GM18870 (cell line): ENCODE results near the gene SPINK1.
"Not testable (repeated sequence)": the region's sequence is repeated elsewhere in the genome, so short reads cannot be mapped to it uniquely, and the experiment has no call there.

Experiments used
- ATAC-seq: cut with Tn5 transposase; IDR thresholded peaks from one replicate; pipeline ENCODE4 v1.9.1; 2021; ENCODE audit warnings: moderate library complexity; ENCODE audit not compliant: unreplicated experiment

The SPINK1 gene

DNA sequence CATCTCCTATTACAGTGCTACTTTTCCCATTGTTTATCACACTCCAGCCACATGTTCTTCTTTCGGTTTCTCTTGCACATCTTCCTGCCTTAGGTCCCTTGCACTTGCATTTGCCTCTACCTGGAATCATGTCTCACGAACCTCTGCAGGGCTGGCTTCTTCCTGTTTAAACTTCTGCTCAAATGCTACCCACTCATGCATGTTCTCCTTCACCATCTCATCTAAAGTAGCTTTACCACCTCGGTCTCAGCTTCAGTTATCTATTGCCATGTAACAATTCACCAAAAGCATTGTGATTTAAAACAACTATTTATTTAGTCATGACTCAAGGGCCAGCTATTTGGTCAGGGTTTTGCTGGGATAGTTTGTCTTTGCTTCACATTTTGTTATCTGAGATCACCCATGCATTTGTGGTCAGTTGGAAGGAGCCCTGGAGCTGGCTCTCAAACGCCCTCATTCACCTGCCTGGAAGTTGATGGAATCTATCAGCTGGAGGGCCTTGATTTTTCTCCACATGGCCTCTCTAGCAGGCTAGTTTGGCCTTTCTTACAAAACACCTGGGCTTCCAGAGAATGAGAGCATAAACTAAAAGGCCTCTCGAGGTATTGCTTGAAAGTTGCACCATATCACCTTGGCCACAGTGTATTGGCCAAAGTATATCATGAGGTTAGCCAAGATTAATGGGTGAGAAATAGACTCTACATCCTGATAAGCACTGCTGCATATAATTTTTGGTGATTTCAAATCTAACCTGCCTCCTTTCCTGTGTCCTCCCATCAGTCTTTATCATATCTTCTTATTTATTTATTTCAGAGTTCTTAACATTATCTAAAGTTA is 21.4 kb downstream of the SPINK1 start:
- ATAC-seq = no peak

DNA sequence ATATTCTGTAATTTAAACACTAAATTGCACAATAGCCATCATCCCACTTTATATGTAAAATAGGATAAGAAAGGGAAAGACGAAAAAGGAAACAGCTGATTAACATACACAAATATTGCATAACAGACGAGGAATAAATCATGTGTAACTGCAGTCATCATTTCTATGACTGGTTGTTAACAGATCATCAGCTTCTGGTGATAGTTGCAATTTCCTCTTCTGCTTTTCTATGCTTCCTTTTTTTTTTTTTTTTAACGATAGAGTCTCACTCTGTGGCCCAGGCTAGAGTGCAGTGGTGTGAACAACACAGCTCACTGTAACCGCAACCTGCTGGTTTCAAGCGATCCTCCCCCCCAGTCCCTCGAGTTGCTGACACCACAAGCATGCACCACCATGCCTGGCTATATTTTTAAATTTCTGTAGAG is 26.4 kb downstream of the SPINK1 start:
- peak; percentile 95 for ATAC-seq

DNA sequence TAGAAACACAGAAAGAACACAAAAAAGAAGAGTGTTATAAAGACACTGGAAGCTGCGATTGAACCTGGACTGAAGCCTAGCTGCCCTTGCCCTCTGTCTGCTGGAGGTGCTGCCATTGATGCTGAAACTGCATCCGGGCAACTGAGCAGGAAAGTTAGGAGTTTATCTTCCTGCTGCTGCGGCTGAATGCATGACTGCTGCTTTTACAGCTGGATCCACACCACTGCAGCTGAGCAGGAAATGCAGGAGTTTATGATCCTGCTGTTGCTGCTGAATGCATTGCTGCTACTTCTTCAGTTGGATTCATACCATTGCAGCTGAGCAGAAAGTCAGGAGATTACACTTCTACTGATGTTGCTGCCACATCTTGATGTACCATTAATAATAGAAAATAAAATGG is 27.1 kb downstream of the SPINK1 start:
- no peak for ATAC-seq

DNA sequence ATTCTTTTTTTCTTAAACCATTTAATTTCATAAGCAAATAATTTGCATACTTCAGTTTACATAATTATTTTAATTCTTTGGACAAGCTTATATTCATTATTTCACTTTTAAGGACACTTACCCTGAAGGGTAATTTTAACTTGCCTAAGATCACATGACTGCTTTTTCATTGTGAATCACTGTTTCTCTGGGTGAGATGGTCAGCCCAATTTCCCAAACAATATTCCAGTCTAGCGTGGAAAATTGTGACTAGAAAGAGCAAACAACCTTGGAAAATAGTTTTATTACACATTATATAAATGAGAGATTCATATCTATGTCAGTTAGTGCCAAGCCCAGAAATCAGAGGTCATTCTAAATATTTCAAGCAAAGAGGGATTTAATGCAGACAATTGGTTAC is 27.5 kb downstream of the SPINK1 start:
- no peak for ATAC-seq

DNA sequence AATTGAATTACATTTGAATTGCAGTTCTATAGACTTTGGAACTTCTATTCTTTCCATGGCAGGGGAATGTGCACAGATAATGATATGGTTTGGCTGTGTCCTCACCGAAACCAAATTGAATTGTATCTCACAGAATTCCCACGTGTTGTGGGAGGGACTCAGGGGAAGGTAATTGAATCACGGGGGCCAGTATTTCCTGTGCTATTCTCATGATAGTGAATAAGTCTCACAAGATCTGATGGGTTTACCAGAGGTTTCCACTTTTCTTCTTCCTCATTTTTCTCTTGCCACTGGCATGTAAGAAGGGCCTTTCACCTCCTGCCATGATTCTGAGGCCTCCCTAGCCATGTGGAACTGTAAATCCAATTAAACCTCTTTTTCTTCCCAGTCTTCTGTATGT is 28.3 kb downstream of the SPINK1 start:
- ATAC-seq = not testable (repeated sequence)

DNA sequence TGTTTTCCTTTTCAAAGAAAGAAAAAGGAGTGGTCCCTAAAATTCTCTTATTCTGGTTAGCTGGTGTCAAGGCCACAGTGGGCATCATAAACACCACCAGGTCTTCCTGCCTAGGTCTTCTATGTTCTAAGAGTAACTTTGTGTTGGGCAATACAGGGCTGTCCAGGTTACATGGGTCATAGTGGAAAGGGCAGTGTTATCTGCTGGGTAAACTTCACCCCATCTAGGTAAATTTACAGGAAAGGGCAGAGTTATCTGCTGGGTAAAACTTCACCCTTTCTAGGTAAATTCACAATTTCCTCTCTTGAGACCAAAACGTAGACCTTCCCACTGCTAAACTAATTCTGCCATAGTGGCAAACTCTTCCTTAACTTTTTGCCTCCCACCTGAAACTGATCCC is 30.0 kb downstream of the SPINK1 start:
- no peak for ATAC-seq

DNA sequence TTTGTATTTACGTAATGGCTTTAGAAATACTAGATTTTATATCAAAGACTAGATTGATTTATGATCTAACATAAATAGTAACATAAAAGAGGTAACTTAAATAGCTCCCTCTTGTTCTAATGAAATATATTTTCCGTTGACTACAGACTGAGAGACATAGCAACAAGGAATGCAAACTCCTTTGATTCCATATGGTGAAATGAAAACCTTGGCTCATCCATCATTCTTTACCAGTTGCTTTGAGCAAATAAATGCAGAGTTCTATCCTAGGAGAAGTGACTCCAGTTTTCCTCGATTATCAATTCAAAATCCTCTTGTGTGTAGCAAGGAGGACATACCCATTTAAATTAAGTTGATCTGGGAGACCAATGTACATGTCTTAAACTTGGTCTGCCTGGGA is 31.0 kb downstream of the SPINK1 start:
- ATAC-seq = no peak

DNA sequence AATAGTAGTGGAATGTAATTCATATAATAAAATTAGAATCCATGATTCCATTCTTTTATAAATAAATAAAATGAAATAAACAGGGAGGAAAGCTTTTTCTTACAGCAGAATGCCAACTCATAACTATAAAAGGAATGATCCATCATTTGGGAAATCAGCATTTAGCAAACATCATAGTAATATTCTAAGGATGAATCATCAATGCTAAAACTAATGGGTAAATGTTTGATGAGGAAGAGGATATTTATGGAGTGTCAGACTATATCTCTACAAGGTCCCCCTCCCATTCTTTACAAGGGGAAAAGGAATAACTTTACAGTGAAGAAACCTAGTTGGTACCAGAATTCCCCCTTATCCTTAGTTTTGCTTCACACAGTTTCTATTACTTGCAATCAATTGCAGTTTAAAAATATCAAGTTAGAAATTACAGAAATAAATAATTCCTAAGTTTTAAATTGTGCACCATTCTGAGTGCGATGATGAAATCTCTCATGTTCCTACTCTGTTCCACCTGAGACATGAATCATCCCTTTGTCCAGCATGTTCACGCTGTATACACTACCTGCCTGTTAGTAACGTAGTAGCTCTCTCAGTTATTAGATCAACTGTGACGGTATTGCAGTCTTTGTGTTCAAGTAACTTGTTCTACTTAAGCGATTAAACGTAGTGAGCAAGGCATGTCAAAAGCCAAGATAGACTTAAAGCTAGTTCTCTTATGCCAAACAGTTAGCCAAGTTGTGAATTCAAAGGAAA is 34.7 kb downstream of the SPINK1 start:
- ATAC-seq = no peak

DNA sequence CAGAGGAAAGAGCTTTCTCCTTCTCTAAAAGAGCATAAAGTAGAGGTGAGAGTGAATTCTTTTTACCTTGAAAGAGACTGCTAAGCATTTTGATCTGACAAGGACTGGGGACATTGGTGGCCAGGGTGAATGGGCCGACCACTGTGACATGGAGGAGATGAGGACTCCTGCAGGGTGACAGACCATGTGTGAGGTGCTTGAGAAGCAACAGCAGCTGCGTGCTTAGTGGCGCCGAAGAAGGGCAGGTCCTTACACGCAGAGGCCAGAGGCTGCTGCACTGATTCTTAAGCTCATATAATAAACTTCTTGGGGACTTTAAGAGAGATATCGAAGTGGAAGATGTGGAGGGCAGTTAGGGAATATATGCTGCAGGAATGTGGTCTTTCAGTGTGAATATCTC is 40.3 kb downstream of the SPINK1 start:
- ATAC-seq = no peak

DNA sequence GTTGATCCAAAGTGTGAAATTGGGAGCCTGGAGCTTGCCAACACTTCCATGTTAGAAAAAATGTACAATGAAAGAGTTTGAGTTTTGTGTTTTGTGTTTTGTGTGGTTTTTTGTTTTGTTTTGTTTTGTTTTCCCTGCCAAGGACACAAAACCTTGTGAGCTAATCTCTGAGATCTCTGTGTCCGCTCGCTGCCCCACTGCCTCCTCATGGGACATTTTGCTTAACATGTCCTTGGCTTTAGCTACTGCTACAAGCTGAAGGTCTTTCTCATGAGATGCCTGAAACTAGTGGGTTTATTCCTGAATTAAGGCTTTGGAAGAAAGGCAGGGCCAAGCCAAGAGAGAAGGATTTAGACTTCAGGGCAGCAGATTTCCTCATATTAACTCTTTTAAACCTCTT is 41.7 kb downstream of the SPINK1 start:
- no peak for ATAC-seq

DNA sequence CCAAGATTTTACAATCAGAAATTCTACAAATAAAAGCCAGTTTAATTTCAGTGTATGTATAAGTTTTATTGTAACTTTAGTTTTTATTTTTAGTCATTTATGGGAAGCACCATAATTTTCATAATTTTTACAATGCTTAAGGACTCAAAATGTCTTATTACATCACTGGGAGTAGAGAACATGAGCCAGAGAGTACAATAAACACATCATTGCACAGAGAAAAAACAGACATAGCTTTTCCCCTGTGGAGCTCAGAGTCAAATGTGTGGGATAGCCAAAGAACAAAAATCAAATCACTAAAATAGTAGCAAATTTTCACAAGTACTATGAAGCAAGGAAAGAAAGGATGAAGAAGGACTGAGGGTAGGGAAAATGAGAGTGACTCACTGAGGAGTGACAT is 43.4 kb downstream of the SPINK1 start:
- no peak for ATAC-seq

DNA sequence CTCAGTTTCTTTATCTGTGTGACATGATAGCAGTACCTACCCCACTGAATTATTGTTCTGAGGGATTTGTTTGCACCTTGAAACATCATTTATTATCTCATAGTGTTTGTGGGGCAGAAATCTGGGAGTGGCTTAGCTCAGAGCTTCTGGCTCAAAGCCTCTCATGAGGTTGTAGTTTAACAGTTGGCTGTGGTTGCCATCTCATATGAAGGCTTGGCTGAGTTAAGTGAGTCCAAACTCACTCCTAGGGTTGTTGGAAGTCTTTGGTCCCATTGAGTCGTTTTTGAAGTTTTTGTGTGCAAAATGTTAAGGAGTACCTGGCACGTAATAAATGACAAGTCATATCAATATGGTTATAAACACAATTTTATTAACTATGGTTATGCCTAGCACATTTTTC is 45.3 kb downstream of the SPINK1 start:
- ATAC-seq = no peak

DNA sequence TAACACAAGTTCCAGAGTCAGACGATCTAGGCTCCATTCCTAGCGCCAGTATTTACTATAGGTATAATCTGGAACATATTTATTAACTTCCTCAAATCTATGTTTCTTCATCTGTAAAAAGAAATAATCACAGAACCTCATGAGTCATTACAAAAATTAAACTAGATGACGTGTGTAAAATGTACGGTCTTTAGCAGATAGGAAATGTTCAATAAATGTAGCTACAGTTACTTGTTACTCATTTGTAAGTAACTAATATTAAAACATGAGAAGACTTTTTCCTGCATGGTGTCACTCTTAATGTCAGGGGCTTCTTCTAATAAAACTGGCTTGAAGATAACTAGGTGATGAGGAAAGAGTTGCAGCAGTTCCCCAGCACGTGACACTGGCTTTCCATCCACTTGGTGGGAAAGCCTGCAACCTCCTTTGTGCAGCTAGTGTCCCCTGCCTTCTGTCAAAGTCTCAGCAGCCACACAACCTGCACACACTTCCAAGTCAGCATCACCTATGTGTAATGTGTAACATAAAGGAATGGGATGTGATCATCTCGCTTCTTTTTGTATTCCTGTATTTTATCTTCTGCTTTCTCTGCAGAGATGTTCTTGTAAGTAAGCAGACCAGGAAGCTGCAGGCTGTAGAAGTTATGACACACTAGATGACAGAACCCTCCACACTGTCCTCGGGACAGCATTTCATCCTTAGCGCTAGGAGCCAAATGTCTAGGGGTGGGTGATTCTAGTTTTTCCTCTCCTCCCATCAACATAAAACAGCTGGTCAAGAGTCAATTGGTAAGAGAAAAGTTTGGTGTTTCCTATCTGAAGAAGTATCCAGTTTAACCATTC is 47.1 kb downstream of the SPINK1 start:
- no peak for ATAC-seq

DNA sequence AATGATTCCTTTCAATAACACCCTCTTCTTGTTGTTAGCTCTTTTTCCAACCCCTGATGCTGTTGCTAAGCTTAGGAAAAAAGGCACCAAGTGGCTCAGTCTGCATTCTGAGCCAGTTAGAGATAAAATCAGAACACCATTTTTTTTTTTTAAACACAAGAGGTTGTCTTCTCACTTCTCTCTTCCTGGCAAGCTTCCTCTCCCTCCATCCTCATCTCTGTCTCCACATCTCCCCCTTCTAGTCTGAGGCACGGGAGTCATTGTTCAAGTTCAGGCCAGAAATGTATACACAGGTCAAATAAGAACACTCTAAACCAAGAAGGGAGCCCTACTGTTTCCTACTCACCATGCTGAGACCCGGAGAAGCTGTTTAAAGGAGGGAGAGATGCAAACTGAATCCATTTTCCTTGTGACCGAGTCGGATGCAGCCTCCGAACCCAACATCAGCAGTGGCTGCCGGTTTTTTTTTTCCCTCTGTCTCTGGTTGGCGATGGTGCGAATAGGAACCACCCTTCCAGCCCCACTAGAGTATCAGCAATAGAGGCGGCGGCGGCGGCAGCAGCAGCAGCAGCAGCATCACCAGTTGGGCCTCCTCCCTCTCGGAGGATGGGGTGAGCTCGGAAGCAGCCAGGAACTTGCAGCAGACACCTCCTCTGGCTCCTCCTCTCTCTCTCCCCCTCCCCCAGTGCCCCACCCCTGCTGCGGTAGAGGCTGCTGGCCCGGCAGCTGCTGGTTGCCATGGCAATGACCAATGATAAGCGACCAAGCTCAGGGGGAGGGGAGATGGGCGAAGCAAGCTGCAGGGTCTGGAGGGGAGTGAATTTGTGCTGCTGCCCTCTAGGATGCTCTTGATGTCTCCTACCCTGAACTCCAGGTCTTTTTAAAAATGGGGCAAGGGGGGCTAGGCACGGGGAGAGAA is 49.1 kb downstream of the SPINK1 start, which contains the start of gene JAKMIP2:
JAKMIP2 (minus strand) TSS at position 619 of the 919 bp plus-strand sequence. CDS start 110,922 bp downstream, outside the sequence.
- peak; percentile 80 for ATAC-seq

DNA sequence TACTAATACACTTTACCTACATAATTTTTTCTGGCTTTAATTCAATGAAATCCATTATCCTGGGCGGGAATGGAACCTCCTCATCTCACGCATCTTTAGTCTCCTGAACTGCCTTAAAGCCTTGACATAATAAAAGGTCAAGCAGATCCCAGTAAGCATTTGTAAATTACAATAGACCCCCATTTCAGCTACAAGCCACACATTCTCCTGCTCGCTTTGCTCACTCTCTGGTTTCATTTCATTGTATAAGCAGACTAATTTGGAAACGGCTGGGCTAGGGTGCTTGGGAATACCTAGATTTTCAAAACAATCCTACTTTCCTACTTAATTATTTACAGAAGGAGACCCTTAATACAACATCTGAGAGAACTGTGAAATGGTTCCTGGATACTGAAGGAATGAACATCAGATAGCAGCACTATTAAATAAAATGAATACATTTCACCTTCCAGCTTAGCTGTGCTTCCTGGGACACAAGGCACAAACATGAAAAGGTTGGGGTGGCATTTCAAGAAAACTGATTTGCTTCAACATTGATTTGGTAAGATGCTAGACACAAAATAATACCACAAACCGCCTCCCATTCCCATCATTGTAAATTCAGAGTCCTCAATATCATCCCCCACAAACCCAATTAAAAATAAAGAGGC is 50.4 kb downstream of the SPINK1 start:
- no peak for ATAC-seq

DNA sequence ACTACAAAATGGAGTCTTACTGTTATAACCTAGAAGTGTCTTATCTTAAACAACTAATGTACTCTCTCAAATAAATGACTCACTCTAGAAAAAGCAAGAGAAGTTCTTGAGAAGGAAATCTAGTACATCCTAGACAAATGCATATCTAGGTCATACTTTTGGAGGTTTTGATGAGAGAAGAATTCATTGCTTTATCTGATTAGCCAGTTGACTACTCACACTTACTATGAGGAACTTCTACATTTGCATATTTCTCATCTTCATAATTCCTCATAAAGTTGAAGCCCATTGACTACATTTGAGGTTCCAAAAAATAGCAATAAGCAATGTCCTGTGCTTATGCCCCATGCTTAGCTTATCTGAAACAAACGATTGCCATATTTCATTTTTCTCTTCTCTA is 51.8 kb downstream of the SPINK1 start:
- no peak for ATAC-seq

DNA sequence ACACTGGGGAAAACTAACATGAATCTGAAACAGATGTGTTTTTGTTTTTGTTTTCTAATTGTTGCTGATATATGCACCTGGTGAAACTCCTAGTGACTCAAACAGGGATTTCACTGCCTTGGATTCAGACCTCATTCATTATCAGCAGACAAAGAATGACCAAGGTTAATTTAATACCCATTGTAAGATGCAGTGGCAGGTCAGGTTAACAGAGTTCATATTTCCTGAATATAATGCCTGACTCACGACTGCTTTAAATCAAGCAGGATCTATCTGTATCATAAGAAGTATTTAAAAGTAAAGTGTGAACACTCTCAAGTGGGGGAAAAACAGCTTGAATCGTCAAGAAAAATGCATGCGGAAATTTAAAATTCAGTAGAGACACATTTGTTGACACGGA is 54.5 kb downstream of the SPINK1 start:
- ATAC-seq = no peak
